Measurements from ENCODE around the gene AATK.

The AATK gene

DNA sequence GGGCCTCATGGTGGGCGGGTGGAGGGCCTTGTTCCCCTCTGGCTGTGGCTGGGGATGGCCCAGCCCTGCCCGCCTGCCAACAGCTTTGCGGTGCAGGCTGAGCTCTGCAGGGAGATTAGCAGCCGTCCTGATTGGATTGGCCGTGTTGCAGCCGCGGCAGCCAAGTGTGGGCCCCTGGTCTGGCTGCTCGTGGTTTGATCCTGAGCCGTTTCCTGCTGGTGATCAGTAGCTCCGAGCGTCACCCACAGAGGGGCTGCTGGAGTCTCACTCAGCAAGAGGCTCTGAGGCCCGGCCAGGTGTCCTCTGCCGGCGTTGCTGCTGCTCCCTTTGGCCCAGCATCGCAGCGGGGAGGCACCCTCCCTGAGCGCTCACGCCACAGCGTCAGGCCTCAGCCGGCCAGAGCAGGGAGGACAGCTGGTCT is 98.6 kb downstream of the AATK start:
- DNase-seq: no peak

Data from SIG-M5 (cell line).